MCF 10A (cell line): ENCODE data around the gene ASAP3. TPM values are rescaled to one million over a fixed set of nuclear protein-coding genes. Genes with fewer than 3 reads are reported as not detected.

Source experiments
- BruUV-seq: library from RNA; stranded (reverse); fragments of 400-500 nt; replicated peaks from 2 replicates; lab custom pipeline; 2021; lab: Mats Ljungman, UMichigan
- CTCF ChIA-PET: fragments of 300-600 bp; sonication (Branson Sonifier 250); formaldehyde crosslinking; extraction: SDS; loops from one replicate; lab custom pipeline; 2021; ENCODE audit warnings: antibody characterized with exemption, inconsistent platforms; lab: Yijun Ruan, JAX
- POLR2A ChIA-PET: fragments of 300-600, 350-650 bp; sonication (Branson Sonifier 250); formaldehyde crosslinking; extraction: SDS; loops from one replicate; lab custom pipeline; 2020; ENCODE audit warnings: antibody characterized with exemption, inconsistent platforms; lab: Yijun Ruan, JAX
- DNase-seq: peaks from one replicate; pipeline ENCODE4 v3.0.0-alpha.2; 2018; ENCODE audit not compliant: unreplicated experiment
- H3K27ac Mint-ChIP-seq: one replicate; pipeline ENCODE4 v1.8.0; 2022; ENCODE audit warnings: mild to moderate bottlenecking, low read depth, mixed read lengths; ENCODE audit not compliant: unreplicated experiment
- H3K27me3 Mint-ChIP-seq: one replicate; pipeline ENCODE4 v1.8.0; 2022; ENCODE audit warnings: mixed read lengths; ENCODE audit not compliant: insufficient read depth, unreplicated experiment
- H3K36me3 Mint-ChIP-seq: one replicate; pipeline ENCODE4 v1.8.0; 2022; ENCODE audit warnings: mild to moderate bottlenecking, moderate library complexity, mixed read lengths; ENCODE audit not compliant: insufficient read depth, unreplicated experiment
- H3K4me1 Mint-ChIP-seq: one replicate; pipeline ENCODE4 v1.8.0; 2022; ENCODE audit warnings: mixed read lengths; ENCODE audit not compliant: insufficient read depth, unreplicated experiment
- H3K4me3 Mint-ChIP-seq: one replicate; pipeline ENCODE4 v1.8.0; 2022; ENCODE audit warnings: mild to moderate bottlenecking, moderate library complexity, mixed read lengths; ENCODE audit not compliant: unreplicated experiment
- H3K9me3 Mint-ChIP-seq: one replicate; pipeline ENCODE4 v1.8.0; 2022; ENCODE audit warnings: mixed read lengths; ENCODE audit not compliant: unreplicated experiment
- CTCF ChIP-seq: fragments of 200-600 bp; IDR thresholded peaks from one replicate; pipeline ENCODE4 v1.8.0; 2022; ENCODE audit warnings: antibody characterized with exemption, mild to moderate bottlenecking; ENCODE audit not compliant: unreplicated experiment
- intact Hi-C: fragments of 100-400 bp; cut with micrococcal nuclease; formaldehyde crosslinking; loops from 2 replicates; pipeline ENCODE4 v1.14.1; 2022
- total RNA-seq: library from RNA; stranded (reverse); gene quantifications from 2 replicates; pipeline ENCODE4 v1.2.3, GENCODE V29; 2022

ASAP3 gene
- total RNA-seq, 1 experiment from 2014 or later, result 11.1 TPM

GRCh38 chr1:23528250-23528978 is 44.4 kb upstream of the ASAP3 start:
- peak overlapping the region; percentile 38 for H3K4me3 Mint-ChIP-seq
- H3K4me1 Mint-ChIP-seq, result peaks cover 29% of the 10 kb centered on the region
- no peaks in the 10 kb centered on the region for H3K9me3 Mint-ChIP-seq
- peaks cover 11% of the 10 kb centered on the region for H3K36me3 Mint-ChIP-seq
- ChIA-PET CTCF (interaction anchor here (0.6 to 2.8 kb wide), 11 partner anchors 10 to 488 kb away, joined by 3 to 19 read pairs (median 6); no protein-coding TSS in a partner anchor), POLR2A (interaction anchor here (0.6 to 1.9 kb wide), 16 partner anchors 8 to 572 kb away, joined by 3 to 8 read pairs (median 4); partner anchors contain the start of genes ASAP3, HNRNPR, RPL11 and ZNF436)
- no peak for TF ChIP-seq CTCF
- H3K27me3 Mint-ChIP-seq, result no peaks in the 10 kb centered on the region
- intact Hi-C loops, result no loop called here
- no TSS peak for BruUV-seq
- peak; percentile 97 for DNase-seq
- H3K27ac Mint-ChIP-seq, result no peak overlapping the region

GRCh38 chr1:23527900-23528249 is 43.9 kb upstream of the ASAP3 start:
- no peak for DNase-seq
- ChIA-PET CTCF (interaction anchor here (0.8 to 4.1 kb wide), 12 partner anchors 12 to 489 kb away, joined by 3 to 39 read pairs (median 6); no protein-coding TSS in a partner anchor), POLR2A (interaction anchor here (0.6 to 1.9 kb wide), 13 partner anchors 12 to 571 kb away, joined by 3 to 8 read pairs (median 4); partner anchors contain the start of genes ASAP3, HNRNPR and RPL11)
- Mint-ChIP-seq H3K27me3 (no peaks in the 10 kb centered on the region), H3K4me1 (peaks cover 29% of the 10 kb centered on the region), H3K4me3 (peak overlapping the region; percentile 38), H3K9me3 (no peaks in the 10 kb centered on the region), H3K36me3 (peaks cover 8% of the 10 kb centered on the region), H3K27ac (no peak overlapping the region)
- BruUV-seq, result no TSS peak
- intact Hi-C loops, result no loop called here
- no peak for TF ChIP-seq CTCF

GRCh38 chr1:23527366-23527765 is 43.4 kb upstream of the ASAP3 start:
- no peaks in the 10 kb centered on the region for H3K9me3 Mint-ChIP-seq
- no peaks in the 10 kb centered on the region for H3K27me3 Mint-ChIP-seq
- CTCF ChIA-PET, result interaction anchor here (0.6 to 4.1 kb wide), 5 partner anchors 13 to 110 kb away, joined by 3 to 39 read pairs (median 5); no protein-coding TSS in a partner anchor
- H3K27ac Mint-ChIP-seq, result no peak overlapping the region
- no peak overlapping the region for H3K4me3 Mint-ChIP-seq
- intact Hi-C loops, result no loop called here
- BruUV-seq, result no TSS peak
- peaks cover 29% of the 10 kb centered on the region for H3K4me1 Mint-ChIP-seq
- POLR2A ChIA-PET, result interaction anchor here (0.6 to 1.9 kb wide), 8 partner anchors 13 to 354 kb away, joined by 3 to 8 read pairs (median 4); partner anchors contain the start of genes HNRNPR and RPL11
- no peak for TF ChIP-seq CTCF
- no peak for DNase-seq
- H3K36me3 Mint-ChIP-seq, result peaks cover 6% of the 10 kb centered on the region
